Trophoblast cell (in vitro differentiated cells and primary cell): ENCODE data around the gene CRIM1.

Source experiments
- DNase-seq, 2 donors: peaks; one replicate each; pipeline ENCODE4 v3.0.0-alpha.2; 2016
- H2AFZ ChIP-seq: 2 replicates; pipeline ENCODE4 v1.6.1; 2013; ENCODE audit warnings: low read length, moderate library complexity, mild to moderate bottlenecking; ENCODE audit not compliant: insufficient read depth, poor library complexity
- H2AK5ac ChIP-seq: 2 replicates; pipeline ENCODE4 v1.6.1; 2013; ENCODE audit warnings: mild to moderate bottlenecking, low read length
- H2BK120ac ChIP-seq: 2 replicates; pipeline ENCODE4 v1.6.1; 2013; ENCODE audit warnings: low read length, mild to moderate bottlenecking, moderate library complexity; ENCODE audit not compliant: insufficient read depth, poor library complexity
- H2BK12ac ChIP-seq: 2 replicates; pipeline ENCODE4 v1.6.1; 2013; ENCODE audit warnings: mild to moderate bottlenecking, low read length, moderate library complexity
- H2BK5ac ChIP-seq: 2 replicates; pipeline ENCODE4 v1.6.1; 2013; ENCODE audit warnings: low read length, low read depth, moderate library complexity, mild to moderate bottlenecking; ENCODE audit not compliant: poor library complexity
- H3K14ac ChIP-seq: 2 replicates; pipeline ENCODE4 v1.6.1; 2013; ENCODE audit warnings: mild to moderate bottlenecking, low read length
- H3K18ac ChIP-seq: 2 replicates; pipeline ENCODE4 v1.6.1; 2013; ENCODE audit warnings: mild to moderate bottlenecking, low read length
- H3K23ac ChIP-seq: 2 replicates; pipeline ENCODE4 v1.6.1; 2013; ENCODE audit warnings: low read length
- H3K27ac ChIP-seq: 2 replicates; pipeline ENCODE4 v1.5.1; 2013; ENCODE audit warnings: low read depth, mild to moderate bottlenecking, inconsistent platforms, low read length, moderate library complexity
- H3K27me3 ChIP-seq: 2 replicates; pipeline ENCODE4 v1.6.1; 2013; ENCODE audit warnings: inconsistent platforms, mild to moderate bottlenecking, low read length, moderate library complexity; ENCODE audit not compliant: insufficient read depth
- H3K36me3 ChIP-seq, 2 experiments: 1 replicate in 1 of 2; 2 replicates in 1 of 2; pipeline ENCODE4 v1.6.1; 2013; ENCODE audit warnings: low read length in 2 of 2, mild to moderate bottlenecking in 2 of 2, moderate library complexity in 1 of 2; ENCODE audit not compliant: insufficient read depth in 2 of 2, control insufficient read depth in 1 of 2
- H3K4ac ChIP-seq: 2 replicates; pipeline ENCODE4 v1.6.1; 2013; ENCODE audit warnings: low read depth, mild to moderate bottlenecking, low read length, moderate library complexity
- H3K4me1 ChIP-seq, 2 experiments: 1 replicate in 1 of 2; 2 replicates in 1 of 2; pipeline ENCODE4 v1.6.1; 2013; ENCODE audit warnings: low read length in 2 of 2, mild to moderate bottlenecking in 2 of 2, moderate library complexity in 1 of 2; ENCODE audit not compliant: insufficient read depth in 2 of 2, control insufficient read depth in 1 of 2
- H3K4me2 ChIP-seq: 2 replicates; pipeline ENCODE4 v1.6.1; 2013; ENCODE audit warnings: inconsistent platforms, mild to moderate bottlenecking, low read length, moderate library complexity
- H3K4me3 ChIP-seq: 2 replicates; pipeline ENCODE4 v1.5.1; 2013; ENCODE audit warnings: mild to moderate bottlenecking, low read depth, low read length, inconsistent platforms
- H3K79me1 ChIP-seq: one replicate; pipeline ENCODE4 v1.6.1; 2013; ENCODE audit warnings: low read length
- H3K79me2 ChIP-seq: 2 replicates; pipeline ENCODE4 v1.6.1; 2013; ENCODE audit warnings: low read length, mild to moderate bottlenecking; ENCODE audit not compliant: control insufficient read depth, insufficient read depth, poor library complexity
- H3K9ac ChIP-seq: 2 replicates; pipeline ENCODE4 v1.6.1; 2013; ENCODE audit warnings: mild to moderate bottlenecking, low read length
- H3K9me3 ChIP-seq: 2 replicates; pipeline ENCODE4 v1.6.1; 2013; ENCODE audit warnings: low read depth, mild to moderate bottlenecking, control low read depth, inconsistent platforms, low read length; ENCODE audit not compliant: insufficient read depth
- H4K12ac ChIP-seq: 2 replicates; pipeline ENCODE4 v1.6.1; 2013; ENCODE audit warnings: low read depth, mild to moderate bottlenecking, low read length, moderate library complexity
- H4K8ac ChIP-seq: 2 replicates; pipeline ENCODE4 v1.6.1; 2013; ENCODE audit warnings: low read depth, mild to moderate bottlenecking, low read length, moderate library complexity
- H4K91ac ChIP-seq: one replicate; pipeline ENCODE4 v1.6.1; 2013; ENCODE audit warnings: low read depth, mild to moderate bottlenecking, low read length, moderate library complexity
- WGBS: extraction: QIAGEN DNeasy Blood & Tissue Kit; methylation state at CpG from one replicate; pipeline ENCODE4 v1.1.7; 2013; ENCODE audit warnings: missing lambda C conversion rate; ENCODE audit not compliant: insufficient read length, insufficient coverage; ENCODE audit errors: extremely low coverage; 5-methylcytosine and 5-hydroxymethylcytosine counted together

CRIM1 gene

GRCh38 chr2:36480028-36480427, 124.5 kb downstream of the CRIM1 start:
- H3K23ac ChIP-seq = no peak overlapping the region
- peak in 1 of 2 donors; percentile 59 for DNase-seq
- H3K79me2 ChIP-seq = peaks cover 1% of the 10 kb centered on the region
- H3K18ac ChIP-seq = no peak overlapping the region
- H4K91ac ChIP-seq = no peak overlapping the region
- H2BK120ac ChIP-seq = no peak overlapping the region
- peaks cover 21 to 32% of the 10 kb centered on the region in 2 experiments for H3K4me1 ChIP-seq
- peaks cover 9% of the 10 kb centered on the region for H3K79me1 ChIP-seq
- no peak overlapping the region for H3K4me3 ChIP-seq
- no peak overlapping the region for H2BK12ac ChIP-seq
- H3K27me3 ChIP-seq = no peaks in the 10 kb centered on the region
- H4K8ac ChIP-seq = no peak overlapping the region
- H3K4me2 ChIP-seq = no peak overlapping the region
- no peak overlapping the region for H4K12ac ChIP-seq
- H3K36me3 ChIP-seq = peaks cover 19 to 31% of the 10 kb centered on the region in 2 experiments
- no CpG with 5 or more reads among the region's 5 CpGs for WGBS
- H3K4ac ChIP-seq = no peak overlapping the region
- no peak overlapping the region for H2AFZ ChIP-seq
- H3K27ac ChIP-seq = peak overlapping the region; percentile 19
- no peak overlapping the region for H2BK5ac ChIP-seq
- no peak overlapping the region for H2AK5ac ChIP-seq
- no peak overlapping the region for H3K14ac ChIP-seq
- H3K9ac ChIP-seq = no peak overlapping the region
- peaks cover 4% of the 10 kb centered on the region for H3K9me3 ChIP-seq

- Histone ChIP-seq H3K27me3 (no peaks in the 10 kb centered on the region), H3K23ac (no peak overlapping the region), H2AK5ac (no peak overlapping the region), H3K9me3 (peaks cover 4% of the 10 kb centered on the region), H3K14ac (no peak overlapping the region), H2AFZ (no peak overlapping the region), H3K4me1 (peaks cover 21 to 36% of the 10 kb centered on the region in 2 experiments), H2BK5ac (no peak overlapping the region), H3K4me3 (no peak overlapping the region), H4K8ac (no peak overlapping the region), H3K79me1 (peaks cover 9% of the 10 kb centered on the region), H3K4me2 (no peak overlapping the region), H2BK12ac (no peak overlapping the region), H4K91ac (no peak overlapping the region), H3K36me3 (peaks cover 19 to 31% of the 10 kb centered on the region in 2 experiments), H4K12ac (no peak overlapping the region), H3K27ac (peak overlapping the region; percentile 14), H3K18ac (no peak overlapping the region), H3K9ac (no peak overlapping the region), H3K4ac (no peak overlapping the region), H3K79me2 (peaks cover 1% of the 10 kb centered on the region), H2BK120ac (no peak overlapping the region)
- WGBS = no CpG with 5 or more reads among the region's 2 CpGs
- DNase-seq = no peak
Observed at GRCh38 chr2:36480636-36481035, 125.1 kb downstream of the CRIM1 start.

GRCh38 chr2:36481709-36482108, 126.1 kb downstream of the CRIM1 start:
- no peak for DNase-seq
- no peak overlapping the region for H3K4me3 ChIP-seq
- peak overlapping the region; percentile 47 for H3K4ac ChIP-seq
- H3K14ac ChIP-seq = no peak overlapping the region
- no peak overlapping the region for H3K4me2 ChIP-seq
- no peak overlapping the region for H3K27ac ChIP-seq
- H3K9me3 ChIP-seq = peaks cover 4% of the 10 kb centered on the region
- H2BK12ac ChIP-seq = peak overlapping the region; percentile 91
- H4K8ac ChIP-seq = peak overlapping the region; percentile 61
- H3K79me1 ChIP-seq = peaks cover 9% of the 10 kb centered on the region
- H2AK5ac ChIP-seq = no peak overlapping the region
- H3K36me3 ChIP-seq = peaks cover 19 to 31% of the 10 kb centered on the region in 2 experiments
- WGBS = no CpG with 5 or more reads among the region's 5 CpGs
- no peaks in the 10 kb centered on the region for H3K27me3 ChIP-seq
- H3K18ac ChIP-seq = no peak overlapping the region
- H3K79me2 ChIP-seq = peaks cover 1% of the 10 kb centered on the region
- peaks cover 21 to 36% of the 10 kb centered on the region in 2 experiments for H3K4me1 ChIP-seq
- H4K91ac ChIP-seq = no peak overlapping the region
- H2BK120ac ChIP-seq = no peak overlapping the region
- no peak overlapping the region for H4K12ac ChIP-seq
- H2AFZ ChIP-seq = no peak overlapping the region
- no peak overlapping the region for H2BK5ac ChIP-seq
- H3K23ac ChIP-seq = no peak overlapping the region
- no peak overlapping the region for H3K9ac ChIP-seq

GRCh38 chr2:36482576-36483214, 127.1 kb downstream of the CRIM1 start:
- peaks cover 1% of the 10 kb centered on the region for H3K79me2 ChIP-seq

More at GRCh38 chr2:36482576-36483214, 127.1 kb downstream of the CRIM1 start:
- peak in 1 of 2 donors; percentile 62 for DNase-seq
- Histone ChIP-seq H2AK5ac (no peak overlapping the region), H3K27ac (no peak overlapping the region), H3K18ac (no peak overlapping the region), H3K9ac (no peak overlapping the region), H3K9me3 (no peaks in the 10 kb centered on the region), H3K23ac (no peak overlapping the region), H2BK5ac (no peak overlapping the region), H2BK120ac (no peak overlapping the region), H3K27me3 (no peaks in the 10 kb centered on the region), H2BK12ac (no peak overlapping the region), H4K12ac (no peak overlapping the region), H3K4me3 (no peak overlapping the region), H4K91ac (no peak overlapping the region), H2AFZ (no peak overlapping the region), H3K36me3 (peaks cover 12 to 21% of the 10 kb centered on the region in 2 experiments), H3K4me1 (peaks cover 17 to 31% of the 10 kb centered on the region in 2 experiments), H3K4me2 (no peak overlapping the region), H4K8ac (no peak overlapping the region), H3K4ac (no peak overlapping the region), H3K14ac (no peak overlapping the region), H3K79me1 (peaks cover 7% of the 10 kb centered on the region)
- no CpG with 5 or more reads among the region's 4 CpGs for WGBS
